Right renal cortex interstitium (tissue), 3 donors: ENCODE measurements around the gene HOXD4. TPM values are rescaled to one million over a fixed set of nuclear protein-coding genes. Genes with fewer than 3 reads are reported as not detected.

ENCODE experiments used
- DNase-seq, 3 donors: peaks; one replicate each; pipeline ENCODE4 v3.0.0-alpha.2; 2013; ENCODE audit warnings: low read depth in 3 of 3, low spot score in 2 of 3
- polyA plus RNA-seq, 3 donors: library from polyadenylated mRNA; unstranded; fragments of 120-200 nt; gene quantifications; one replicate each; pipeline ENCODE4 v1.2.1, GENCODE V29; 2013; ENCODE audit not compliant: insufficient read length in 3 of 3

The HOXD4 gene
- polyA plus RNA-seq, 3 donors: 27.8 to 39.2 (median 38.0) TPM

DNA sequence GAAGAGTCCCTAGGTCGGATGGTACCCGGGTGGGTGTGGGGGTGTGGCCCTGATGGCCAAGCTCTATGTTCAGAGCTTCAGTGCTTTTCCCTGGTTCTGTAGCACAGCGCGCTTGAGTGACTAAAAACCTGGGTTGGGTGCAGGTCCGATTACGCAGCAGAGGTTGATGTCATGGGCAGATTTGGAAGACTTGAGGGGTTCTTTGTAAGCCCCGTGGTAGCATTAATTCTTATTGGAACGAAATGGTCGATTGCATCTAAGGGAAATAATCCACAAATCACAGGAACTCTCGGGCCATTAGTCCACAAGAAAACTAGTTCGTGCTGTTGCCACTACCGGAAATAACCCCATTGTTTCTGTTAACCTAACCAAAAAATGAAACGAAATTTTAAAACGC, 12.8 kb upstream of the HOXD4 start:
- DNase-seq: no peak

DNA sequence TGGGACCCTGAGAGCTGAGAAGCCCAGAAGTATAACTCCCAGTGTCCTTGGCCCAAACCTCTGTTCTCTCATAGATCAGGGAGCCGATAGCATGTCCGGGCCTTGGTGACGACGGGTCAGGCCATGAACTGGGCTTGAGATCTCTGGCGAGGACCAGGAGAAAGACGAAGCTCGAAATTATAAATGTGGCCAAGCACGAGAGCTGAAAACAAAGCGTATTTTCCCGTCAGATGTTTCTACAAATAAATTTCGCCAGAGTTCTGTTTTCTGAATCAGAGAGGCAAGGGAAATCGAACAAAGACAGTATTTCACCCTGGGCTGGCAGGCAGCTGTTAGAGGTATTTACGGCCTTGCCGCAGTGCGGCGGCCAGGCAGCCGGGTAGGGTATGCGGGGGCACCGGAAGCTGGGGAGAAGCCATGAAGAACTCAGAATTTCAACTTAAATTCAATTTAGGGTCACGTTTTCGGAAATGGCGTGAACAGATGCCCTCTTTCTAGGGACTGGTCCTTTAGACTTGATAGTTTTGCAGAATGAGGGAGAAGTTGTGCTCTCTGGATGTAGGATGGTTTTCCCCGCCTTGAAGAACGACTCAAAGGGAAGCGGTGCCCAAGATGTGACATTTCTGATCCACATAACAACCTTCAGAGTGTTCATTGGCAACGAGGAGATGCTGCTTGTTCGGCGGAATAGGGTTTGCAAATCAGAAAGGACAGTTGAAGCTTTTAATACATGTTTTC, 12.3 kb upstream of the HOXD4 start:
- no peak for DNase-seq

DNA sequence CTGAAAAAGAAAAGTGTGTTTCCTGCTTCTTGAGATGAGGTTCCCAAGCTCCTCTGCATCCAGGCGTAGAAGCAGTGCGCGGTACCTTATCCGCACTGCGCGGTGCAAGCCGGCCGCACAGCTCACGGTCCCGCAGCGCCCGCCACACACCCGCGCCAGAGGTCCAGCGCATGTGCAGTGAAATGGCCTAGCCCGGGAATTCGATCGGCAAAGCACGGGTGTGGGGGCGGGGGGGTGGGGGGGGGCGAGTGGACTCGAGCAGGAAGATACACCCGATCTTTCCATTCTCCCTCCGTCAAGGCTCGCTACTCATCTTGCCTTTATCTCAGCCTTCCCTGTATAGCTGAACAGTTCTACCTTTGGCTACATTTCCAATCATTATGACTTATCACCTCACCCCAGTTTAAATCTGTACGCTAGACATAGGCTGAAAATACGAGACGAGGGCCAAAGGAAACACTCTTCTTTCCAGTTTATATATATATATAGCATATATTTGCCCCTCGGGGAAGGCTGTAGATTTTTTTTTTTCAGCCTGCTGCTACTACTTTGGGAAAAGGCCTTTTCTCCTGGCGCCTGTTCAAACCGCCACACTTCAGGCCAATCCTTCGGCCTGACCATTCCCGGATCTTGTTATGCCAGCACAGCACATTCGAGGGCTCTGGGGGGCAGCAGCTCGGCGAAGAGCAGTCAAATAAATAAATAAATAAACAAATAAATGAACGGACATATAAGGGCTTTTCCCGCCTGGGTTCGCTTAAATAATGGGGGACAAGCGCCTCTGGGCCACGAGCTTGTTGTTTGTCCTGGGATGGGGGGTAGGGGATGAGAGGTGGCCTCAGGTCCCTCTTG, 11.5 kb upstream of the HOXD4 start:
- DNase-seq: no peak

DNA sequence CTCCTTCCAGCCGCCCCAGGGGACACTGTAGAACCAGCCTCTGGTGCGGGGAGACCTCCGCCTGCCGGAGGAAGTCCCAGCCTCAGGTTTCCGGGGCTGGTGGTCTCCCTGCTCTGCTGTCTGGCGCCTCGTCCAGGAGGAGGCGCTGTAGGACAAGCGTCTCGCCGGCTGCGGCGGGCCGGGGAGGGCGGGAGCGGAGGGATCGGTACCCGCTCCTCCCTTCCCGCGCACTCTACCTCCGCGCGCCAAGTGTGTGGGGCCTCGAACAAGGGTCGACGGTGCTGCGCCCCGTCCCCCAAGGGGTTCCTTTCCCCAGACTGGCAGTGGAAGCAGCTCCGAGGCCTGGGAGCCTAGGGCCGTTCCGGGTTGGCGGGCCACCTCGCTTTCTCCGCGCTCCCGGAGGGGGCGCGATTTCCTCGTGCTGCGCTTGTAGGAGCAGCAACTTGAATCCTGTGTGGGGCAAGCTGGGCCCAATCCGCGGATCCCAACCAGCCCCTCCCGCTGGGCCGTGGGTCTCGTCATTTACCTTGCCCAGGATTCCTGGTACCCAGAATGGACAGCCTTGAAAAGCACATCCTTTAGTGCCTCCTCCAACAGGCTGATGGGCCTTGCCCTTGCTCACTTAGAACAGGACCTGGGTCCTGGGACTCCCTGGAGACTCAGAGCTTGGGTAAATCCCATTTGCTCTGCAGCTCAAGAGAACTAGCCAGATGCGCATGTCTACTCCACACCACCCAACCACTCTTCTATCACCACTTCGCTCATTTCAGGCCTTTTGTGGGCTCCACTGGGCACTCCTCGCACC, 10.6 kb upstream of the HOXD4 start:
- no peak for DNase-seq

DNA sequence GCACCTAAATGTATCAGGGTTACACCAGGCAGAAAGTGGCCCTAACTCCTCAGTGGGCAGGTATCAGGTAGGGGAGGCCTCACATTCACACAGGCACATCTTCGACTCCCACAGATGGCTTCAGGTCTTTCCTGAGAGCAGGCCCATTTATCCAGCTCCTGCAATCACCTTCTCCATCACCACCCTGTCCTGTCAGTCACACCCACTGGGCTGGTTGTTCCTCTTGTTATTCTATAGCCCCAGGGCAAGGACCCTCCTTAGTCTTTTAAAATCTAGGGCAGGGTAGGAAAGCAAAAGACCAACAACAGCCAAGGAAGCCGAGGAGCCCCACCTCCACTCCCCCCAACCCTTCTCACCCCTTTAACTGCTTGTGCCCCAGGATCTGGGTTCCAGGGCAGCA, 9.1 kb upstream of the HOXD4 start:
- DNase-seq: no peak

DNA sequence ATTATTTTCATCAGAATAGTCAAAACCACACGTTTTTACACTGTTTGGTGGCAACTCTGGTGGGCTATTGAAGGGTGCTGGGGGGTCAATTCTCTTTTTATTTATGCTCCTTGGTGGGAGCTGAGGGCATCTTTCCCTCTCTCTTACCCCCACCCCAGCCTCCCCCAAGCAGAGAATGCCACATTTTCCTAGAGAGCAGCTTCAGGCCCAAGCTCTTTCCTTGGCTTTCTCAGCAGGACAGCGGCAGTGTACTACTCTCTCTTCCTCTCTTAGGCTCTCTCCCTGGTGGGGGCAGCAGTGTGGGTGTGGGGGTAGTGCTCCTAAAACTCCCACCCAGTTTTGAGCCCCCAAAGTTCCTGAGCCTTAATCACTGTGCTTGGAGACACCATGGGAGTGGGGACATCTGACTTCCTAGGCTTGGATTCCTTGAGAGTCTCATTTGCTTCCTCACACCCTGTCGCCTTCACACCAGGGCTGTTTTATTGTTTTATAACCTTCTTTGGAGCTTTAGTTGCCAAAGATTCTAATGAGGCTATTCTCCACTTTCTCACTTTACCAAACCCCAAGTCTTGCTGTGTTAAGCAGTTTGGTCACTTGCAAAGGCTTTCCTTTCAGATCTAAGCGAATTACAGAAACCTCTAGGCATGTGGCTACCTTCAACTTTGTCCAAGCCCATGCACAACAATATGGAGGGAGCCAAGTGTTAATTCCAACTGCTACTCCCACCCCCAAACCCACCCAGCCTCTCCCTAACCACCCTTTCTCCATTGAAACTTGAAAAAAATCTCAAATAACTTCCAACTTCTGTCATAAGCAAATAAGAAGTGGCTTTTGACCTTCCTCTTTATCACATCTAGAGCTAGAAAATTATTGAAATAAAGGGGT, 6.0 kb upstream of the HOXD4 start:
- no peak for DNase-seq

DNA sequence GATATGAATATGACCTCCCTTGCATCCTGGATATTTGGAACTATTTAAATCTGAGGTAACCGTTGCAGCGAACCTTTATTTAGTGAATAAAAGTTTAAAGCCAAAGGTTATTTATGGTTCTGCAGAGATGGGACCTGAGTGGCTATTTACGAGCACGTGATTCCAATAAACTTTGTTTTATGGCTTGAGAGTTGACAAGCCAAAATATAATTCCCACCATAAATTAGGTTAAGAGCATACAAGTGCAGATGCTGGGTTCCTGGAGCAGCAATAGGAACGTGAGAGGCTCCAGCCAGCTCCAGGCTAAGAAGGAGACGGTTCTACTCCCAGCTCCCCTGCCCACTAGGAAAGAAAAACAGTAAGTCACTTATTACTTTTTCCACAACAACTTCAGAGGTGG, 5.2 kb upstream of the HOXD4 start:
- DNase-seq: no peak

DNA sequence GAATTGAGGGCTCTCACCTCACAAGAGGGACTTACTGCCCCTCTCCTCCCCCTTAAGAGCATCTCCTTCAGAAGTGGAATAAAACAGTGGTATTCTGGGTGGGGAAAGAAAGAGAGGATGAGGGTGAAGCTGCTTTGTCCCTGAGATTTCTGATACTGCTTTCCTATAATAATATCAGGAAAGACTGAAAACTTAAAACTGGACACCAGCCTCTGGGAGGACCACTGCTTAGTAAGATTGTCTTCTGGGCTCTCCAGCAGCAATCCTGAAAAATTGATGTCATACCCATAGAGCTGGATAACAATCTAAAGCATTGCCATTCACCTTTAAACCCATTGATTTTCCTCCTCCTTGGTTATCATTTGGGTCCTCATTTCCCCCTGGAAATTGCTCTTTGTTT, 4.7 kb upstream of the HOXD4 start:
- no peak for DNase-seq

DNA sequence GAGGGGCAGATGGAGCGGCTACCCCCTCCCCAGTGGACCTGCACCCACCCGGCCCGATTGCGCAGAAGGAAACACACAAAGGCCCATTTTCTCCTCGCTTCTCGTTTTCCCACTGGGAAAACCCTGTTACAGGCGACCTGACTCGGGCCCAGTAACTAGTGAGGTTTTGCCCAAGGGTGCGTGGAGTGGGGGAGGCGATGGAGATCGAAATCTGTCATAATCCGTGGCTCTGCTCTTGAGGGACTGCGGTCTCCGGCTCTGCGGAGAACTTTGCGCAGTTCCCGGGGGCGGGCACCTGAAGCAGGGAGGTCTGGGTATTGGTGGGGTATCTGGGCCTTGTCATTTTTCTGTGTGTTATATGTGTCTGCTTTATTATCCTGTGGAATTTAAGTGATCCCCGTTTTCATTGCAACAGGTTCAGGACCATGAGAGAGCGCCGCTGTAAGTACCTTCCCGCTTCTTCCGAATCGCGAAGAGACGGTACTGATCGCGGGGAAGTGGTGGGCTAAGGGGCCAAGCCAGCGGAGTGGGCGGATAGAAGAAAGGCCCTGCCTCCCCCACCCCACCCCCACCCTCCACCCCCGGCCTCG, 4.0 kb upstream of the HOXD4 start:
- DNase-seq: no peak

DNA sequence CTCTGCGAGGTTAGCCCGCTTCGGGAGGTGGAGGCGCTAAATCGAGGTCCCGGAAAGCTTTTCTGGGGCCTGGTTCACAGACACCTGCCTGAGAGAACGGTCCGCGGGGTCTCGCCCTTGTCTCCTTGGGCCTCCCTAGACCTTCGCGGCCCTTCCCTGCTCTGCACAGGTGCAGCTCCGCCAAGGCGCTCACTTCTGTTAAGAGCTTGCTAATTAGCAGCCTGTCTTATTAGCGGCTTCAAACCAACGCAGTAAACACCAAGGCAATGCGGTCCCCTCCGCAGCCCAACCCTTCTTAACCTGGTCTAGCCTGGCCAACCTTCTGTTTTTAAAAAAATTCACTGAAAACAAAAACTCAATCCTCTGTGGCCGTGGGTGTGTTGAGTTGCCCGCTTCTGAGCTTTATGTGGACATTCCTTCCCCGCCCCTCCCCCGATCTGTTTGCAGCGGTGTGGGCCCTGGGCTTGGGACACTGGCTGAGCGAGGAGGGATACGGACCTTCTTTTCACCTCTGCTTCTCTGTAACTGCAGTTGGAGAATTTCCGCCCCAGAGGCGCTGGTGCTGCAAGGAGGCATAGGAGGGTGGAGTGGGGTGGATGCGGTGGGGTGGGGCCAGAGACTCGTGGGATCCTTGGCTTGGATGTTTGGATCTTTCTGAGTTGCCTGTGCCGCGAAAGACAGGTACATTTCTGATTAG, 3.4 kb upstream of the HOXD4 start:
- no peak for DNase-seq

DNA sequence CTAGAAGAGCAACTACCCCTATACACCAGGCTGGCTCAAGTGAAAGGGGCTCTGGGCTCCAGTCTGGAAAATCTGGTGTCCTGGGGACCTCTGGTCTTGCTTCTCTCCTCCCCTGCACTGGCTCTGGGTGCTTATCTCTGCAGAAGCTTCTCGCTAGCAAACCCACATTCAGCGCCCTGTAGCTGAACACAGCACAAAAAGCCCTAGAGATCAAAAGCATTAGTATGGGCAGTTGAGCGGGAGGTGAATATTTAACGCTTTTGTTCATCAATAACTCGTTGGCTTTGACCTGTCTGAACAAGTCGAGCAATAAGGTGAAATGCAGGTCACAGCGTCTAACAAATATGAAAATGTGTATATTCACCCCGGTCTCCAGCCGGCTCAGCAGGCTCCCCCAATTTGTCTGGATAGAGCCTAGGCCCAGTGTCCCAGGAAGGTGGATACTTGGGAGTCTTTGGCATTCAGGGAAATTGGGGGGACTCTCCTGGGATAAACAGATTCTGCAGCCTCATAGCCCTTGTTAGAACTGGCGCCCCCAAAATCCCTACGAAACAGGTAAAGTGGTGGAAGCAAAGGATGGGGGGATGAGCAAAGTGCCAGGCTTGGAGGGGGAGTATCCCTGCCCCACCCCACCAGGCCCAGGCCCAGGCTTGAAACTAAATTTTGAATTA, 2.5 kb upstream of the HOXD4 start:
- DNase-seq: no peak

DNA sequence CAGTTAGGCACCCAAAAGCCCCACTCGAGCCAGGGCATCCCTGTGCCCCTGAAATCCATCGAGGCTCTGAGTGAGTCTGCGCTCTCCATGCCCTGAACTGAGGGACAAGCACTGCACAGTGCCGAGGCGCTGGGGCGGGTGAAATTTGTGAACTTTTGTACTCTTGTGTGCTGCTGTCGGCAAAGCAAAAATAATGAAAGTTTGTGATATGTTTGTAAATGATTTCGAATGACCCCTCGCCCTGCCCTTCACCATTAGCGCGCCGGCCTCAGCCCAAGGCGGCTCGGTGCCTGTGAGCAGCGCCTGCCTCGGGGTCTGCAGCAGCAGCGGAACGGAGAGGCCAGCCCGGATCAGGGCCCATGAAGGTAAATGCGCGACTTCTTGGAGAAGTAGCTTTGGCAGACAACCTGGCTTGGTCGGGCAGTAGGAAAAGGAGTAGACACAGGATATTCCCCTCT, 1.8 kb upstream of the HOXD4 start:
- no peak for DNase-seq

DNA sequence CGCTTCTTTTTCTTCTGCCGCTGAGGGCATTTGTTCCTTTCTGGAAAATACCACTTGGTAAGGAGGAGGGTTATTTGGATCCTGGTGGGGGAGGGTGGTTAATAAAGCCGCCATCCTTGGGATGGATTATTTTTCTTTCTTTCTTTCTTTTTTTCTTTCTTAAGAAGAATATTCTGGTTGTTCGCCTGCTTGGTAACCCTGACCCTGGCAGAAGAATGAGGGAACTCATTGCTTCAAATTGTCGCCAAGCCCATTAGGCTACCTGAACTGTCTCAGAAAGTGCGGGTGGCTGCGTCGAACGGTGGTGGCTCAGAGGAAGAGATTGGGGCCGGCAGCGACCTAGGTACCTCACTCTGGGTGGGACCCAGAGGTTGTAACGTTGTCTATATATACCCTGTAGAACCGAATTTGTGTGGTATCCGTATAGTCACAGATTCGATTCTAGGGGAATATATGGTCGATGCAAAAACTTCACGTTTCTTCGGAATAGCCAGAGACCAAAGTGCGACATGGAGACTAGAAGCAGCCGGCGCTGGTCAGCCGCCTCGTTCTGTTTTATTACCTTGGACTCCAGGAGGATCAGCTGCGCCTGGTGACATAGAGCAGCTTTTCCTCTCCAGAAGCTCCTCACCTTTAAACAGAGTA, 1.3 kb upstream of the HOXD4 start:
- no peak for DNase-seq

DNA sequence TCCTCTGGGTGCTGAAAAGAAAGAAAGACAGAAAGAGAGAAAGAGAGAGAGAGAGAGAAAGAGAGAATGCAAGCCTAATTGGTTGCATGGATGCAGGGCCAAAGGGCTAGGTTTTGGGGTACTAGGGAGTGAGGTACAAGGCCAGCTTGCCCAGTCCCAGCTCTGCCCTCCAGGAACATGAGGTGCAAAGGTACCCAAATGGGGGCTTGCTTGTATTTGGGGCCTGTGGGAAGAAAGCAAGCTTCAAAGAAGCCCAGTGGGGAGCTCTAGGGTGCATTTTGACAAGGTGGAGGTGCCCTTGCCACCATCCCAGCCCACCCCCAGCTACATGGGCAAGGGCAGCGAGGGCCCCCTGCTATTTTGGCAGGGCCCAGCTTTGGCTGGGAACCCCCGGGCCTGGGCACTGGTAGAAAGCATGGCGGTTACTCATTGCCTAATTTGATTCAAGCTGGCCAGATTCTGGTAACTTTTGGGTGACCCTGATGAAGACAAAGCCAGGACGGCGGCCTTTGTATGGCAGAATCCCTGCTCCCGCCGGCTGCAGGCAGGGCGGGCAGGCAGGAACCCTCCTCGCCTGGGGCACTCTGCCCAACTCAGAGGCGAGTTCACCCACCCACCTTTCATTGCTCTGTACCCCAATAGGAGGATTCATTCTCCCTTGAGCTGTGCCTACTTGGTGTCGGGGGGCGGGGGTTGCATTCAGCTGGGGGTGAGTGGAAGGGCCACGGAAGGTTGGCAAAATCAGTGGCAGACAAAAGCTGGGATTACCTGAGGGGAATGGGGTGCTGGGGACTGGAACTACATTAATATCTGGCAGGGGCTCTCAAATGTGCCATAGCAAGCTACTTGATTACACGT, 537 bp upstream of the HOXD4 start:
- DNase-seq: no peak

DNA sequence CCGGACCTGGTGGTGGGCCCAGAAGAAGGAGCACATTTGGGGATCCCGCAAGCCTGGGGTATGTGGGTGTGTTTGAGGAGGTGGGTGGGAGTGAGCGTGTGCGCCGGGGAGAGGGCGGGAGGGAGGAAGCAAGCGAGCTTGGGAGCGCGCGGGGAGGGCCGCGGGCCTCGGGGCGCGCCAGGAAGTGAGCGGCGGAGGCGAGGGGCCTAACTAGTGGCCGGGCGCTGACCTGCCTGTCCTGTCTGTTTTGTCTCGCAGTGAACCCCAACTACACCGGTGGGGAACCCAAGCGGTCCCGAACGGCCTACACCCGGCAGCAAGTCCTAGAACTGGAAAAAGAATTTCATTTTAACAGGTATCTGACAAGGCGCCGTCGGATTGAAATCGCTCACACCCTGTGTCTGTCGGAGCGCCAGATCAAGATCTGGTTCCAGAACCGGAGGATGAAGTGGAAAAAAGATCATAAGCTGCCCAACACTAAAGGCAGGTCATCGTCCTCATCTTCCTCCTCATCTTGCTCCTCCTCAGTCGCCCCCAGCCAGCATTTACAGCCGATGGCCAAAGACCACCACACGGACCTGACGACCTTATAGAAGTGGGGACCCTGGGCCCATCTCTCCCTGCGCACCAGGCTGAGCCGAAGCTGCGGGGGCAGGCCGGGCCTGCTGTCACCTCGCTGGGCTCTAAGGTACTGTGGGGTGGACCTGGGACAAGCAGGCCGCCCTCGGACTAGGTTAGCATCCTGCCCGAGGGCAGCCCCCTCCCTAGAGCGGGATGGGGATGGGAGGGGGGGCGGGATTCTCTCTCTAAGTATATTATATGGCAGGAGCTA, 1.2 kb downstream of the HOXD4 start:
- DNase-seq: no peak

DNA sequence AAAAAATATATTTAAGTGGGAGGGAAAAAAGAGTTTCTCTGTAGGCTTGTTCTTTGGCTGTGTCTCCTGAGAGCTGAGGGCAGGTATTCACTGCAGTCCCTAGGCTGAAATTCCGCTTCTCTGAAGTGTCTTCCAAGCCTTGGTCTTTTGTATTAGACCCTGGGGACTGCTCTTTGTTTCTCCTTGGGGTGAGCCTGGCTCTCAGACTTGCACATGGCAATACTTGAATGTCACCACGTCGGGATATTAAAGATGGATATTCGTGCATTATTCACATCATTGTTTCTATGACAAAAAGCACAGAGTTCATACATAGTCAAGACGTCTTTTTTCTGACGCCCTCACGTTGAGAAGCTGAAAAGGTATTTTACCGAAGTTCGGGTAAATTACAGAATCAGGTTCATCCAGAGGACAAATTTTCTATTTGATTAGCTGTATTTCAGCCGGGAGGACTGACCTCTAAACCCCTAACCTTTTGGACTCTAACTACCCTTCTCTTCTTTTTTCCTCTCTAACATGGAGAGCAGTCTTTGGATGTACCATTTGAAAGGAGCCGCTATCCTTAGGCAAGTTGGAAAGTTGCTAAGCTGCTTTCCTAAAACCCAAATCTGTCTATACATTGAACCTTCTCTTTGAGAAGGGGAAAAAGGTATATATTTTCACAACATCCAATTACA, 3.4 kb downstream of the HOXD4 start:
- DNase-seq: no peak
